IMR-90 (cell line): ENCODE measurements around the gene PTGR3. TPM values are rescaled to one million over a fixed set of nuclear protein-coding genes. Genes with fewer than 3 reads are reported as not detected.

Experiments used
- ATAC-seq: fragments of 200-7000 bp; cut with Tn5 transposase; 2 replicates; pipeline ENCODE4 v1.9.1; 2020; ENCODE audit warnings: low read depth, mild to moderate bottlenecking, moderate library complexity
- BruUV-seq: library from RNA; stranded (reverse); fragments of 400-500 nt; replicated peaks from 2 replicates; lab custom pipeline; 2021; lab: Mats Ljungman, UMichigan
- CTCF ChIA-PET: fragments of 300-600 bp; formaldehyde crosslinking; extraction: SDS; loops from one replicate; lab custom pipeline; 2021; ENCODE audit warnings: antibody characterized with exemption; lab: Yijun Ruan, JAX
- POLR2A ChIA-PET: fragments of 300-600 bp; sonication (Branson Sonifier 250); formaldehyde crosslinking; loops from one replicate; lab custom pipeline; 2022; ENCODE audit warnings: antibody characterized with exemption; ENCODE audit not compliant: unreplicated experiment; lab: Charles Lee
- DNase-seq: peaks from one replicate; pipeline ENCODE4 v3.0.0; 2013
- H2AFZ ChIP-seq: replicated peaks from 2 replicates; pipeline ENCODE3; 2013; ENCODE audit warnings: low read length, mild to moderate bottlenecking; ENCODE audit not compliant: poor library complexity
- H2AK5ac ChIP-seq: 2 replicates; pipeline ENCODE4 v1.6.1; 2013; ENCODE audit warnings: low read depth, low read length, inconsistent platforms
- H2AK9ac ChIP-seq: replicated peaks from 2 replicates; pipeline ENCODE3; 2013; ENCODE audit warnings: mild to moderate bottlenecking, low read depth, low read length, moderate library complexity; ENCODE audit not compliant: poor library complexity
- H2BK120ac ChIP-seq: 2 replicates; pipeline ENCODE4 v1.6.1; 2013; ENCODE audit warnings: low read depth, low read length, inconsistent platforms
- H2BK15ac ChIP-seq: 3 replicates; pipeline ENCODE4 v1.6.1; 2013; ENCODE audit warnings: low read depth, low read length, inconsistent platforms
- H2BK20ac ChIP-seq: 2 replicates; pipeline ENCODE4 v1.6.1; 2013; ENCODE audit warnings: low read depth, mild to moderate bottlenecking, inconsistent platforms, low read length, moderate library complexity
- H2BK5ac ChIP-seq: 2 replicates; pipeline ENCODE4 v1.6.1; 2013; ENCODE audit warnings: mild to moderate bottlenecking, low read depth, low read length, inconsistent platforms; ENCODE audit not compliant: poor library complexity, severe bottlenecking
- H3K14ac ChIP-seq: replicated peaks from 2 replicates; pipeline ENCODE4 v1.6.1; 2013; ENCODE audit warnings: low read depth, low read length, inconsistent platforms
- H3K18ac ChIP-seq: 2 replicates; pipeline ENCODE4 v1.6.1; 2013; ENCODE audit warnings: low read depth, low read length, control low read depth
- H3K23ac ChIP-seq: 2 replicates; pipeline ENCODE4 v1.6.1; 2013; ENCODE audit warnings: low read depth, low read length, inconsistent platforms
- H3K27ac ChIP-seq: 2 replicates; pipeline ENCODE4 v1.5.1; 2013; ENCODE audit warnings: mild to moderate bottlenecking, control low read depth, low read length; ENCODE audit not compliant: insufficient read depth
- H3K27me3 ChIP-seq: 2 replicates; pipeline ENCODE4 v1.6.1; 2013; ENCODE audit warnings: low read length; ENCODE audit not compliant: control insufficient read depth, insufficient read depth
- H3K36me3 ChIP-seq: 2 replicates; pipeline ENCODE4 v1.6.1; 2013; ENCODE audit warnings: low read length, mixed read lengths; ENCODE audit not compliant: control insufficient read depth, insufficient read depth
- H3K4ac ChIP-seq: 2 replicates; pipeline ENCODE4 v1.6.1; 2013; ENCODE audit warnings: low read depth, low read length, inconsistent platforms
- H3K4me1 ChIP-seq: 2 replicates; pipeline ENCODE4 v1.6.1; 2013; ENCODE audit warnings: low read length, mixed read lengths; ENCODE audit not compliant: control insufficient read depth, insufficient read depth
- H3K4me2 ChIP-seq: 2 replicates; pipeline ENCODE4 v1.6.1; 2013; ENCODE audit warnings: low read depth, mild to moderate bottlenecking, control low read depth, low read length, moderate library complexity
- H3K4me3 ChIP-seq: 2 replicates; pipeline ENCODE4 v1.5.1; 2013; ENCODE audit warnings: low read depth, mild to moderate bottlenecking, control low read depth, low read length, moderate library complexity; ENCODE audit not compliant: insufficient read depth
- H3K56ac ChIP-seq: 2 replicates; pipeline ENCODE4 v1.6.1; 2013; ENCODE audit warnings: low read length, inconsistent platforms; ENCODE audit not compliant: insufficient read depth; ENCODE audit errors: extremely low read depth
- H3K79me1 ChIP-seq, 2 experiments: 2 replicates each; pipeline ENCODE4 v1.6.1; 2013; ENCODE audit warnings: low read length in 2 of 2, inconsistent platforms in 1 of 2, low read depth in 1 of 2
- H3K9ac ChIP-seq: 2 replicates; pipeline ENCODE4 v1.6.1; 2013; ENCODE audit warnings: low read depth, low read length, control low read depth
- H3K9me1 ChIP-seq: 2 replicates; pipeline ENCODE4 v1.6.1; 2013; ENCODE audit warnings: low read length, inconsistent platforms; ENCODE audit not compliant: insufficient read depth
- H3K9me3 ChIP-seq: 2 replicates; pipeline ENCODE4 v1.6.1; 2013; ENCODE audit warnings: low read length; ENCODE audit not compliant: control insufficient read depth, insufficient read depth
- H4K20me1 ChIP-seq: 2 replicates; pipeline ENCODE4 v1.6.1; 2013; ENCODE audit warnings: low read length, inconsistent platforms; ENCODE audit not compliant: insufficient read depth
- H4K5ac ChIP-seq: 2 replicates; pipeline ENCODE4 v1.6.1; 2013; ENCODE audit warnings: mild to moderate bottlenecking, low read depth, low read length, control low read depth
- H4K8ac ChIP-seq, 2 experiments: 2 replicates each; pipeline ENCODE4 v1.6.1; 2013; ENCODE audit warnings: low read depth in 2 of 2, low read length in 2 of 2, control low read depth in 1 of 2, inconsistent platforms in 1 of 2
- H4K91ac ChIP-seq: 2 replicates; pipeline ENCODE4 v1.6.1; 2013; ENCODE audit warnings: low read depth, low read length, inconsistent platforms; ENCODE audit not compliant: insufficient read depth
- BHLHE40 ChIP-seq: fragments of 150-350 bp; IDR thresholded peaks from 2 replicates; pipeline ENCODE4 v1.6.1; 2016; ENCODE audit warnings: mild to moderate bottlenecking, low read depth, low read length
- CEBPB ChIP-seq: IDR thresholded peaks from 2 replicates; pipeline ENCODE4 v1.6.1; 2012; ENCODE audit warnings: low read depth, low read length, improper control_type of control experiment
- CHD1 ChIP-seq: IDR thresholded peaks from 2 replicates; pipeline ENCODE4 v1.6.1; 2012; ENCODE audit warnings: low read depth, low read length, improper control_type of control experiment
- CTCF ChIP-seq: conservative IDR thresholded peaks from 2 replicates; pipeline ENCODE4 v1.5.1; 2012; ENCODE audit warnings: mild to moderate bottlenecking, low read depth, low read length, improper control_type of control experiment
- FOS ChIP-seq: fragments of 150-350 bp; IDR thresholded peaks from 2 replicates; pipeline ENCODE4 v1.6.1; 2016; ENCODE audit warnings: low read depth, low read length
- MAFK ChIP-seq: IDR thresholded peaks from 2 replicates; pipeline ENCODE4 v1.6.1; 2012; ENCODE audit warnings: low read depth, low read length, improper control_type of control experiment
- MAZ ChIP-seq: IDR thresholded peaks from 2 replicates; pipeline ENCODE4 v1.6.1; 2012; ENCODE audit warnings: low read depth, mild to moderate bottlenecking, low read length, improper control_type of control experiment, moderate library complexity, borderline replicate concordance
- MXI1 ChIP-seq: IDR thresholded peaks from 2 replicates; pipeline ENCODE4 v1.6.1; 2012; ENCODE audit warnings: low read depth, mild to moderate bottlenecking, low read length, moderate library complexity, borderline replicate concordance
- POLR2A ChIP-seq: IDR thresholded peaks from 2 replicates; pipeline ENCODE4 v1.6.1; 2012; ENCODE audit warnings: mild to moderate bottlenecking, low read depth, low read length
- RAD21 ChIP-seq: IDR thresholded peaks from 2 replicates; pipeline ENCODE4 v1.6.1; 2012; ENCODE audit warnings: low read length, improper control_type of control experiment
- RCOR1 ChIP-seq: IDR thresholded peaks from 2 replicates; pipeline ENCODE4 v1.6.1; 2012; ENCODE audit warnings: mild to moderate bottlenecking, low read length, improper control_type of control experiment; ENCODE audit not compliant: insufficient replicate concordance
- RFX5 ChIP-seq: IDR thresholded peaks from 2 replicates; pipeline ENCODE4 v1.8.0; 2012; ENCODE audit warnings: low read depth, mild to moderate bottlenecking, low read length, moderate library complexity
- SMC3 ChIP-seq: fragments of 150-350 bp; IDR thresholded peaks from 2 replicates; pipeline ENCODE4 v1.6.1; 2016; ENCODE audit warnings: low read depth, mild to moderate bottlenecking, antibody characterized with exemption, low read length, moderate library complexity
- USF2 ChIP-seq: fragments of 150-350 bp; IDR thresholded peaks from 2 replicates; pipeline ENCODE4 v1.6.1; 2017; ENCODE audit warnings: mild to moderate bottlenecking, antibody characterized with exemption, low read length, low read depth
- WGBS, 2 experiments: methylation state at CpG; one replicate each; pipeline versions ENCODE4 v1.1.5 to v1.1.7; 2013; ENCODE audit warnings: missing lambda C conversion rate in 2 of 2; ENCODE audit not compliant: insufficient read length in 1 of 2; ENCODE audit errors: extremely low coverage in 2 of 2; 5-methylcytosine and 5-hydroxymethylcytosine counted together
- dilution Hi-C: fragments of 300-500 bp; cut with HindIII; formaldehyde crosslinking; loops from one replicate; pipeline ENCODE4 v1.14.3; 2018; ENCODE audit warnings: low sequenced_read_pairs; ENCODE audit not compliant: unreplicated experiment
- in situ Hi-C: fragments of 300-500 bp; cut with MboI; formaldehyde crosslinking; loops from 3 replicates; pipeline ENCODE4 v1.14.3; 2019; ENCODE audit warnings: low sequenced_read_pairs, inconsistent platforms, mixed read lengths
- intact Hi-C: fragments of 100-400 bp; cut with micrococcal nuclease; formaldehyde crosslinking; loops from 2 replicates; pipeline ENCODE4 v1.10.0; 2022
- polyA plus RNA-seq, 3 experiments: library from polyadenylated mRNA; depleted of rRNA; stranded (reverse); fragments of >200 nt; gene quantifications; 2 replicates each; pipeline ENCODE4 v1.2.3, GENCODE V29; 2012; ENCODE audit warnings: low replicate concordance in 1 of 3
- total RNA-seq: library from RNA; depleted of rRNA; stranded (reverse); fragments of >200 nt; gene quantifications from 2 replicates; pipeline ENCODE4 v1.2.3, GENCODE V29; 2012

PTGR3 gene
- total and polyA plus RNA-seq, 2 of the 4 experiments (the other 2 are of a cell fraction), result 16.1 to 26.4 TPM

DNA sequence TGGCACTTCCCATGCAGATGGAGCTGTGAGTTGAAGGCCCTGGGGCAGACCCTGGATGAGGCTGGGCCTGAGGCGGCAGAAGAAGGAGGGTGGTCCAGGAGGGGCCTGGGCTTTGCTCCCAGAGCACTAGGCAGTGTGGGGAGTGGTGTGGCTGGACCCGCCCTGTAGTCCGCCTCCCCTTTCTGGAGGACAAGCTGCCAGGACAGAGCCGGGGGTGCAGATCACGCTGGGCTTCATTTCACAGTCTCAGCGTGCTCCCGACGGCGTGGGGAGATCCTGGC lies 49.8 kb downstream of the PTGR3 start:
- Histone ChIP-seq H2BK20ac (no peak overlapping the region), H4K91ac (no peak overlapping the region), H3K18ac (no peak overlapping the region), H3K79me1 (no peaks in the 10 kb centered on the region), H2AFZ (no peak overlapping the region), H3K4ac (no peak overlapping the region), H3K27ac (no peak overlapping the region), H4K5ac (no peak overlapping the region), H3K9me1 (peaks cover 2% of the 10 kb centered on the region; the same call in 1 of the 2 replicates), H3K36me3 (no peaks in the 10 kb centered on the region), H2AK9ac (no peak overlapping the region), H2BK120ac (no peak overlapping the region), H3K4me3 (no peak overlapping the region), H3K4me1 (peaks cover 1% of the 10 kb centered on the region; the same call in 1 of the 2 replicates), H2BK15ac (no peak overlapping the region), H3K56ac (no peak overlapping the region), H3K23ac (no peak overlapping the region), H3K9ac (no peak overlapping the region), H2AK5ac (no peak overlapping the region), H3K4me2 (no peak overlapping the region), H3K9me3 (peaks cover 10% of the 10 kb centered on the region), H3K27me3 (peaks cover 15% of the 10 kb centered on the region), H2BK5ac (no peak overlapping the region), H3K14ac (no peak overlapping the region), H4K8ac (no peak overlapping the region), H4K20me1 (no peaks in the 10 kb centered on the region)
- TF ChIP-seq CHD1, result no peak
- no peak for TF ChIP-seq CEBPB
- TF ChIP-seq CTCF, result no peak
- no peak for TF ChIP-seq MXI1
- TF ChIP-seq POLR2A, result no peak
- TF ChIP-seq RAD21, result no peak
- no peak for TF ChIP-seq SMC3
- no peak for TF ChIP-seq BHLHE40
- no peak for TF ChIP-seq MAZ
- TF ChIP-seq RCOR1, result no peak
- no peak for TF ChIP-seq RFX5
- no peak for TF ChIP-seq MAFK
- TF ChIP-seq USF2, result no peak
- no peak for TF ChIP-seq FOS
- ChIA-PET POLR2A (no interaction called here), CTCF (no interaction called here)
- ATAC-seq (no peak), DNase-seq (no peak)
- intact Hi-C loops (no loop called here), dilution Hi-C loops (no loop called here), in situ Hi-C loops (no loop called here)
- BruUV-seq, result no TSS peak
- WGBS, 2 experiments, result no CpG with 5 or more reads among the region's 9 CpGs
